ENCODE measurements around the gene CARM1. TPM values are rescaled to one million over a fixed set of nuclear protein-coding genes. Genes with fewer than 3 reads are reported as not detected.
"Not testable (repeated sequence)": the region's sequence is repeated elsewhere in the genome, so short reads cannot be mapped to it uniquely, and the experiment has no call there.

CARM1 gene
- total and polyA plus RNA-seq, 2 donors (not counting 1 experiment from before 2014, with no cell fraction given) = 24.8 to 41.9 TPM

DNA sequence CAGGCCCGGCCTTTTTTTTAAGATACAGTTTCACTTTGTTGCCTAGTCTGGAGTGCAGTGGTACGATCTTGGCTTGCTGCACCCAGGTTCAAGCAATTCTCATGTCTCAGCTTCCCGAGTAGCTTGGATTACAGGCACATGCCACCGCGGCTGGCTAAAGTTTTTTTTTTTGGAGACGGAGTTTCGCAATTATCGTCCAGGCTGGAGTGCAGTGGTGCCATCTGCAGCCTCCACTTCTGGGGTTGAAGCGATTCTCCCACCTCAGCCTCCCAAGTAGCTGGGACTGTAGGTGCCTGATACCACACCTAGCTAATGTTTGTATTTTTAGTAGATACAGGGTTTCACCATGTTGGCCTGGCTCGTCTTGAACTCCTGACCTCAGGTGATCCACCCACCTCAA is 4.9 kb upstream of the CARM1 start:
- no peak overlapping the region for H3K9ac ChIP-seq (ENCODE audit: insufficient read depth, low read length)
- no peak for TF ChIP-seq EZH2 (IDR thresholded peaks at IDR 0.05; ENCODE audit: low read length, missing control alignments)
- TF ChIP-seq, protein P1, sequence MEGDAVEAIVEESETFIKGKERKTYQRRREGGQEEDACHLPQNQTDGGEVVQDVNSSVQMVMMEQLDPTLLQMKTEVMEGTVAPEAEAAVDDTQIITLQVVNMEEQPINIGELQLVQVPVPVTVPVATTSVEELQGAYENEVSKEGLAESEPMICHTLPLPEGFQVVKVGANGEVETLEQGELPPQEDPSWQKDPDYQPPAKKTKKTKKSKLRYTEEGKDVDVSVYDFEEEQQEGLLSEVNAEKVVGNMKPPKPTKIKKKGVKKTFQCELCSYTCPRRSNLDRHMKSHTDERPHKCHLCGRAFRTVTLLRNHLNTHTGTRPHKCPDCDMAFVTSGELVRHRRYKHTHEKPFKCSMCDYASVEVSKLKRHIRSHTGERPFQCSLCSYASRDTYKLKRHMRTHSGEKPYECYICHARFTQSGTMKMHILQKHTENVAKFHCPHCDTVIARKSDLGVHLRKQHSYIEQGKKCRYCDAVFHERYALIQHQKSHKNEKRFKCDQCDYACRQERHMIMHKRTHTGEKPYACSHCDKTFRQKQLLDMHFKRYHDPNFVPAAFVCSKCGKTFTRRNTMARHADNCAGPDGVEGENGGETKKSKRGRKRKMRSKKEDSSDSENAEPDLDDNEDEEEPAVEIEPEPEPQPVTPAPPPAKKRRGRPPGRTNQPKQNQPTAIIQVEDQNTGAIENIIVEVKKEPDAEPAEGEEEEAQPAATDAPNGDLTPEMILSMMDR (conservative IDR thresholded peaks at IDR 0.05 in 1 of 2, IDR thresholded peaks at IDR 0.05 in 1 of 2; ENCODE audit: low read depth in 1 of 2, low read length in 2 of 2) = no peak
- no peak overlapping the region for H2AFZ ChIP-seq (ENCODE audit: low read length)
- H3K9me3 ChIP-seq (ENCODE audit: control insufficient read depth, insufficient read depth, low read depth, low read length) = no peaks in the 10 kb centered on the region
- H3K4me1 ChIP-seq (ENCODE audit: control insufficient read depth, extremely low read depth, insufficient read depth, low read length) = no peaks in the 10 kb centered on the region
- no peaks in the 10 kb centered on the region for H3K36me3 ChIP-seq (ENCODE audit: control insufficient read depth, insufficient read depth, low read length)
- H4K20me1 ChIP-seq (ENCODE audit: control insufficient read depth, extremely low read depth, insufficient read depth, low read length) = no peaks in the 10 kb centered on the region
- no peaks in the 10 kb centered on the region for H3K27me3 ChIP-seq (ENCODE audit: control insufficient read depth, insufficient read depth, low read length)
- H3K27ac ChIP-seq (ENCODE audit: insufficient read depth, low read length) = no peak overlapping the region
- no peak for DNase-seq (ENCODE audit: low read depth in 2 of 2)
- no peaks in the 10 kb centered on the region for H3K79me2 ChIP-seq (ENCODE audit: control insufficient read depth, insufficient read depth, low read length)
- no peak overlapping the region for H3K4me3 ChIP-seq (replicated peaks in 1 of 4; ENCODE audit: control extremely low read depth in 1 of 4, insufficient read depth in 1 of 4, low read depth in 3 of 4, low read length in 4 of 4)
- H3K4me2 ChIP-seq (ENCODE audit: extremely low read depth, insufficient read depth, low read length) = no peak overlapping the region

DNA sequence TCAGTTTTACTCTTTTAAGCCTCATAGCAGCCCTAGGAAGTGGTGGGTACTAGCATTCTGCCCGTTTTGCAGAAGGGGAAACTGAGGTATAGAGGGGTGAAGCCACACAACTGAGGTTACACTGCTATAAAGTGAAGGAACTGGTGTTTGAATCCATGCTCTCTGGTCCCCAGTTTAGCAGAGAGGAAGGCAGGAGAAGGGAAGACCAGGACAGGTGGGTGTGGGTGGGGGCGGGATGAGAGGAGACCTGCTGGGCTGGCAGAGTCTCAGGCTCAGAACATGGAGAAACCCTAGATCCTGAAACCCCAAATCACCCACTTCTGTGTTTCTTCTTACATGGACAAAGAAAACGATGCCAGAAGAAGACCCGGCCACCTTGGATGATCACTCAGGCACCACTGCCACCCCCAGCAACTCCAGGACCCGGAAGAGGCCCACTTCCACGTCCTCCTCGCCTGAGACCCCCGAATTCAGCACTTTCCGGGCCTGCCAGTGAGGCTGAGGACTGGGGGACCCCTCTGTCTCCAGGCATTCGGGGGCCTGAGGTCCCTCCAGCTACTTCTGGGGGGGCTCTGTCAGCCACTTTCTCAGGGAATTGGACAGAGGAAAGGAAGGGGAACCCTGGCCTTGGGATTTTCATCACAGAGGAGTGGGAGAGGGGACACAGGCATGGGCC is 2.3 kb upstream of the CARM1 start:
- Histone ChIP-seq H3K79me2 (ENCODE audit: control insufficient read depth, insufficient read depth, low read length) (peaks cover 18% of the 10 kb centered on the region), H4K20me1 (ENCODE audit: control insufficient read depth, extremely low read depth, insufficient read depth, low read length) (no peaks in the 10 kb centered on the region), H3K4me2 (ENCODE audit: extremely low read depth, insufficient read depth, low read length) (no peak overlapping the region), H3K9me3 (ENCODE audit: control insufficient read depth, insufficient read depth, low read depth, low read length) (no peaks in the 10 kb centered on the region), H2AFZ (ENCODE audit: low read length) (no peak overlapping the region), H3K27me3 (ENCODE audit: control insufficient read depth, insufficient read depth, low read length) (no peaks in the 10 kb centered on the region), H3K9ac (ENCODE audit: insufficient read depth, low read length) (no peak overlapping the region), H3K4me1 (ENCODE audit: control insufficient read depth, extremely low read depth, insufficient read depth, low read length) (no peaks in the 10 kb centered on the region), H3K36me3 (ENCODE audit: control insufficient read depth, insufficient read depth, low read length) (no peaks in the 10 kb centered on the region), H3K4me3 (replicated peaks in 1 of 4; ENCODE audit: control extremely low read depth in 1 of 4, insufficient read depth in 1 of 4, low read depth in 3 of 4, low read length in 4 of 4) (no peak overlapping the region), H3K27ac (ENCODE audit: insufficient read depth, low read length) (no peak overlapping the region)
- TF ChIP-seq, protein P1 (conservative IDR thresholded peaks at IDR 0.05 in 1 of 2, IDR thresholded peaks at IDR 0.05 in 1 of 2; ENCODE audit: low read depth in 1 of 2, low read length in 2 of 2) = no peak
- no peak for TF ChIP-seq EZH2 (IDR thresholded peaks at IDR 0.05; ENCODE audit: low read length, missing control alignments)
- DNase-seq (ENCODE audit: low read depth in 2 of 2) = no peak

DNA sequence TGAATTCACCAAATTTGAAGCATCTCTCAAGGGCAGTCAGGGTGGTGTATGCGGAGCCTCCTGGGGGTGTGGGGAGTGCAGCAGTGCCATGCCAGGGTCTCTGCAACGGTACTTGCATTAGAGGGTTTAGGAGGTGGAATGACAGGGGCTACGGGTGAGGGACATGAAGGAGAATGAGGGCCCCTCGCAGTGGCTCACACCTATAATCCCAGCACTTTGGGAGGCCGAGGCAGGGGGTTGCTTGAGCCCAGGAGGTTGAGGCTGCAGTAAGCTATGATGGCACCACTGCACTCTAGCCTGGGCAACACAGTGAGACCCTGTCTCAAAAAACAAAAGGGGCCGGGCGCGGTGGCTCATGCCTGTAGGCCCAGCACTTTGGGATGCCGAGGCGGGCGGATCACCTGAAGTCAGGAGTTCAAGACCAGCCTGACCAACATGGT is 1.5 kb upstream of the CARM1 start:
- not testable (repeated sequence) for H3K36me3 ChIP-seq (ENCODE audit: control insufficient read depth, insufficient read depth, low read length); DNase-seq (ENCODE audit: low read depth in 2 of 2); H3K4me1 ChIP-seq (ENCODE audit: control insufficient read depth, extremely low read depth, insufficient read depth, low read length); H3K4me3 ChIP-seq (replicated peaks in 1 of 4; ENCODE audit: control extremely low read depth in 1 of 4, insufficient read depth in 1 of 4, low read depth in 3 of 4, low read length in 4 of 4); H3K4me2 ChIP-seq (ENCODE audit: extremely low read depth, insufficient read depth, low read length); H2AFZ ChIP-seq (ENCODE audit: low read length); H3K27ac ChIP-seq (ENCODE audit: insufficient read depth, low read length); H3K9ac ChIP-seq (ENCODE audit: insufficient read depth, low read length); H3K9me3 ChIP-seq (ENCODE audit: control insufficient read depth, insufficient read depth, low read depth, low read length); H4K20me1 ChIP-seq (ENCODE audit: control insufficient read depth, extremely low read depth, insufficient read depth, low read length); H3K27me3 ChIP-seq (ENCODE audit: control insufficient read depth, insufficient read depth, low read length)
- peaks cover 25% of the 10 kb centered on the region for H3K79me2 ChIP-seq (ENCODE audit: control insufficient read depth, insufficient read depth, low read length)
